ENCODE measurements around the gene GTPBP1.

The GTPBP1 gene

DNA sequence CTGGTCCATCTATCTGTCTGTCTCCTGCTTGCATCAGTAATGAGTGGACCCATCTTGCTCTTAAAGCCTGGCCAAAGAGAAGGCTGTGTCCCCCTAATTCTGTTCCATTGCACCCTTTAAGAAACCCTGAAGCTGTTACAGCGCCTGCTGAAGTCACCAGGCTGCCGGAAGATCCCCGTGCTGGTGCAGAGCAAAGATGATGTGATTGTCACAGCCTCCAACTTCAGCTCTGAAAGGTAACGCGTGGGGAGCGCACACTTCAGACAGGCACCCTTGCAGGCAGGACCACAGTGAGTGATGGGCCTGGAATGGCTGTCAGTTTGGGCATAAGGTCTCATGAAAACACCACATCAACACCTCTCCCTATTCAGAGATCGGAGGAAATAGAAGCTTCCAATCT is 18.4 kb downstream of the GTPBP1 start:
- DNase-seq (ENCODE audit: low read depth) = no peak
- TF ChIP-seq POLR2A (IDR thresholded peaks at IDR 0.05; ENCODE audit: extremely low read depth, insufficient read length) (no peak), MYC (IDR thresholded peaks at IDR 0.05; ENCODE audit: low read depth, low read length) (no peak)
- TF ChIP-seq, protein P1, sequence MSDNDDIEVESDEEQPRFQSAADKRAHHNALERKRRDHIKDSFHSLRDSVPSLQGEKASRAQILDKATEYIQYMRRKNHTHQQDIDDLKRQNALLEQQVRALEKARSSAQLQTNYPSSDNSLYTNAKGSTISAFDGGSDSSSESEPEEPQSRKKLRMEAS (IDR thresholded peaks at IDR 0.05; ENCODE audit: low read depth, low read length) = no peak
- TF ChIP-seq, protein P2, sequence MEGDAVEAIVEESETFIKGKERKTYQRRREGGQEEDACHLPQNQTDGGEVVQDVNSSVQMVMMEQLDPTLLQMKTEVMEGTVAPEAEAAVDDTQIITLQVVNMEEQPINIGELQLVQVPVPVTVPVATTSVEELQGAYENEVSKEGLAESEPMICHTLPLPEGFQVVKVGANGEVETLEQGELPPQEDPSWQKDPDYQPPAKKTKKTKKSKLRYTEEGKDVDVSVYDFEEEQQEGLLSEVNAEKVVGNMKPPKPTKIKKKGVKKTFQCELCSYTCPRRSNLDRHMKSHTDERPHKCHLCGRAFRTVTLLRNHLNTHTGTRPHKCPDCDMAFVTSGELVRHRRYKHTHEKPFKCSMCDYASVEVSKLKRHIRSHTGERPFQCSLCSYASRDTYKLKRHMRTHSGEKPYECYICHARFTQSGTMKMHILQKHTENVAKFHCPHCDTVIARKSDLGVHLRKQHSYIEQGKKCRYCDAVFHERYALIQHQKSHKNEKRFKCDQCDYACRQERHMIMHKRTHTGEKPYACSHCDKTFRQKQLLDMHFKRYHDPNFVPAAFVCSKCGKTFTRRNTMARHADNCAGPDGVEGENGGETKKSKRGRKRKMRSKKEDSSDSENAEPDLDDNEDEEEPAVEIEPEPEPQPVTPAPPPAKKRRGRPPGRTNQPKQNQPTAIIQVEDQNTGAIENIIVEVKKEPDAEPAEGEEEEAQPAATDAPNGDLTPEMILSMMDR (IDR thresholded peaks at IDR 0.05; ENCODE audit: low read depth, low read length) = no peak
- H3K4me3 ChIP-seq (ENCODE audit: low read depth, low read length) = no peak overlapping the region

DNA sequence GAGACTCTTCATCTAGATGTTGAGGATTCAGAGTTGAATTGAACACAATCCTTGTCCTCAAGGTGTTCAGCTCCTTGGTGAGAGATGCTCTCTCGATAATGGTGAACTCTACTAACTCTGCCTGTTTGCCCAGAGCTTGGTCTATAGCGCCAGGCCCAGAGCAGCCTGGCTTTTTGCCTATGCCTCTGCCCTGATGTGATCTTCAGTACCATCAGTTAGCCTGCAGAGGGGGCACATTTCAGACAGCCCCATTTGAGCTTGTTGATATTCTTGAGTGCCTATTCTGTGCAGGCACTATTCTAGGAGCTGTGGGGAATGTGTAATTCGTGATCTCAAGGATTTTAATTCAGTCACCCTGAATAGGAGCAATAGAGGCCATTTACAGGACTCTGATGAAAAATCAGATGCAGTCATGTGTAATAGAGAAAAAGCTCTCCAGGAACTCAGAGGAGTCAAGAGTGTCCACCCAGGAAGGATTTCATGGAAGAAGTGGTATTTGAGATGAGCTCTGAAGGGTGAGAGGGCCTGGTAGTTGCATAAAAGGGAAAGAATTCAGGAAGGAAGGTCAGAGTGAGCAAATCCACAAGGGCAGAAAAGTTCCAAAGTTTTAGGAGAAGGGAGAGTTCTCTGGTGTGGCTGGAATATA is 19.3 kb downstream of the GTPBP1 start:
- DNase-seq (ENCODE audit: low read depth) = peak; percentile 54
- TF ChIP-seq, protein P1 (IDR thresholded peaks at IDR 0.05; ENCODE audit: low read depth, low read length) = no peak
- no peak for TF ChIP-seq MYC (IDR thresholded peaks at IDR 0.05; ENCODE audit: low read depth, low read length)
- TF ChIP-seq POLR2A (IDR thresholded peaks at IDR 0.05; ENCODE audit: extremely low read depth, insufficient read length) = no peak
- TF ChIP-seq, protein P2 (IDR thresholded peaks at IDR 0.05; ENCODE audit: low read depth, low read length) = peak; percentile 30
- no peak overlapping the region for H3K4me3 ChIP-seq (ENCODE audit: low read depth, low read length)

DNA sequence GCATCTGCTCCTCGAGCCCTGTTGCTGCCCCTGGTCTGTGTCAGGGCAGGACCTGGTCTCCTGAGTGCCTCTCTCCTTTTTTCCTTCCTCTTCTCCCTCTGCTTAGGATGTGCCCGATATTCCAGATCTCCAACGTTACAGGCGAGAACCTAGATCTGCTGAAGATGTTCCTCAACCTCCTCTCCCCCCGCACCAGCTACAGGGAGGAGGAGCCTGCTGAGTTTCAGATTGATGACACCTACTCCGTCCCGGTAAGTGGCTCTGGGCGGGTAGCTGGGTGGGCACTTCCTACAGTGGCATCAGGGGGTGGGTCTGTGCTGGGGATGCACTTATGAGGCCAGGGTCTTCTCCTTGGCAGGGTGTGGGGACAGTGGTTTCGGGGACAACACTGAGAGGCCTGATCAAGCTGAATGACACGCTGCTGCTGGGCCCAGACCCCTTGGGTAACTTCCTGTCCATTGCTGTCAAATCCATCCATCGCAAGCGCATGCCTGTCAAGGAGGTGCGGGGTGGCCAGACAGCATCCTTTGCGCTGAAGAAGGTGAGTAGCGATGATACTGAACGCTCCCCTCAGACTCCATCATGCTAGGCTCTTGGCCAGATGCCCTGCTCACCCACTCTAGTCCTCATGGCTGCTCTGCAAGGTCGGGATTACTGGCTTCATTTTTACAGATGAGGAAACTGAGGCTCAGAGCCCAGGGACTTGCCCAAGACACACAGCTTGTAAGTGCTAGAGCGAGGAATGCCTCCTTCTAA is 20.3 kb downstream of the GTPBP1 start:
- DNase-seq (ENCODE audit: low read depth) = no peak
- TF ChIP-seq MYC (IDR thresholded peaks at IDR 0.05; ENCODE audit: low read depth, low read length) = no peak
- TF ChIP-seq, protein P1 (IDR thresholded peaks at IDR 0.05; ENCODE audit: low read depth, low read length) = no peak
- TF ChIP-seq, protein P2 (IDR thresholded peaks at IDR 0.05; ENCODE audit: low read depth, low read length) = no peak
- TF ChIP-seq POLR2A (IDR thresholded peaks at IDR 0.05; ENCODE audit: extremely low read depth, insufficient read length) = no peak
- H3K4me3 ChIP-seq (ENCODE audit: low read depth, low read length) = no peak overlapping the region

DNA sequence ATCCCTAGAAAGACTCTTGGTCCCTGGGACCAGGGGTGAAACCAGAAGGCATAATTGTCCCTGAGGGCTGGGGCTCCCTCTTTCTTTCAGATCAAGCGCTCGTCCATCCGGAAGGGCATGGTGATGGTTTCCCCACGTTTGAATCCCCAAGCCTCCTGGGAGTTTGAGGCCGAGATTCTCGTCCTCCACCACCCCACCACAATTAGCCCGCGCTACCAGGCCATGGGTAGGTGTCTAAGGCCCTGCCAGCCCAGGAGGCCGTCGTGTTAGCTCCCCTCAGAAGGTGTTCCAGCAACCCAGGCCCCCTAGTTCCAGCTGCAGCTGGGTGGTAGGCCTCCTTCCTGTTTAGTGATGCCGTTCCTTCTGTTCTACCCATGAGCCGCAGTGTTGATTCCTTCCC is 21.4 kb downstream of the GTPBP1 start:
- H3K4me3 ChIP-seq (ENCODE audit: low read depth, low read length) = no peak overlapping the region
- no peak for DNase-seq (ENCODE audit: low read depth)
- no peak for TF ChIP-seq MYC (IDR thresholded peaks at IDR 0.05; ENCODE audit: low read depth, low read length)

DNA sequence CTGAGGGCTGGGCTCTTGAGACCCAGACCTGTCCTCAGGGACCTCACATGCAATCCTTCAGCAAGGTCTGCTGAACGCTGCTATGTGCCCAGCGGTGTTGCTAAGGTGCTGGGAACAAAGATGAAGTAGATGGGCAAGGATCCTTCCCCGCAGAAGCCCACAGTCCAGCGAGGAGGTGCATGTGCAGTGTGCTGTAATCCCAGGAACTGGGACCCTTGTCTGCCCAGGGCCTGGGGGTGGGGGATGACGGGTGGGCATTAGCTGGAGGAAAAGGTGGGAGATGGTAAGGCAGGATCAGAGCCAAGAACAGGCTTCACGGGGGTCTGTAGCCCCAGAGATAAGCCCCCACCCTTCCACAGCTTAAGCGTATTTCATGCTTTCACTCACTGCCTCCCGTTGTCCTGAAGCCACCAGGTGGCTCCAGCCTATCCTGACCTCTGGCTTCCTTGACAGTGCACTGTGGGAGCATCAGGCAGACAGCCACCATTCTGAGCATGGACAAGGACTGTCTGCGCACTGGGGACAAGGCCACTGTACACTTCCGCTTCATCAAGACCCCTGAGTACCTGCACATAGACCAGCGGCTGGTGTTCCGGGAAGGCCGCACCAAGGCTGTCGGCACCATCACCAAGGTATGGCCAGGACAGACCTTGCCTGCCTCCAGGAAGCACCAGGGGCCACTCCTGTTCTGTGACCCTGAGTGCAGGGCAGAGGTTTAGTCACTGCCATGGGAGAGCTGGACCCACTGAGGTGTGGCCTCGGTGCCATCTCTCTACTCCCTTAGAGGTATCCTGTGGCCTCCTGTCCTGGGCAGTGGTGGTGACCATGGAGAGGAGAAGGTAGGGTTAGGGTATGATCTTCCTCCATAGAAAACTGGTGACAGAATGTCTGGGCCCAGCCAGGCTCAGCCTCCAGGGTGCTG is 22.0 kb downstream of the GTPBP1 start:
- no peak overlapping the region for H3K4me3 ChIP-seq (ENCODE audit: low read depth, low read length)
- no peak for DNase-seq (ENCODE audit: low read depth)
- TF ChIP-seq, protein P1 (IDR thresholded peaks at IDR 0.05; ENCODE audit: low read depth, low read length) = no peak
- TF ChIP-seq MYC (IDR thresholded peaks at IDR 0.05; ENCODE audit: low read depth, low read length) = no peak
- TF ChIP-seq, protein P2 (IDR thresholded peaks at IDR 0.05; ENCODE audit: low read depth, low read length) = no peak
- no peak for TF ChIP-seq POLR2A (IDR thresholded peaks at IDR 0.05; ENCODE audit: extremely low read depth, insufficient read length)

Measured in NB4 (cell line).